ENCODE results near the gene KLHDC9. TPM values are rescaled to one million over a fixed set of nuclear protein-coding genes. Genes with fewer than 3 reads are reported as not detected.

KLHDC9 gene
- total and polyA plus RNA-seq, 2 of the 13 experiments (the other 11 are each of a cell fraction or from before 2014, with no cell fraction given) = 2.9 TPM

DNA sequence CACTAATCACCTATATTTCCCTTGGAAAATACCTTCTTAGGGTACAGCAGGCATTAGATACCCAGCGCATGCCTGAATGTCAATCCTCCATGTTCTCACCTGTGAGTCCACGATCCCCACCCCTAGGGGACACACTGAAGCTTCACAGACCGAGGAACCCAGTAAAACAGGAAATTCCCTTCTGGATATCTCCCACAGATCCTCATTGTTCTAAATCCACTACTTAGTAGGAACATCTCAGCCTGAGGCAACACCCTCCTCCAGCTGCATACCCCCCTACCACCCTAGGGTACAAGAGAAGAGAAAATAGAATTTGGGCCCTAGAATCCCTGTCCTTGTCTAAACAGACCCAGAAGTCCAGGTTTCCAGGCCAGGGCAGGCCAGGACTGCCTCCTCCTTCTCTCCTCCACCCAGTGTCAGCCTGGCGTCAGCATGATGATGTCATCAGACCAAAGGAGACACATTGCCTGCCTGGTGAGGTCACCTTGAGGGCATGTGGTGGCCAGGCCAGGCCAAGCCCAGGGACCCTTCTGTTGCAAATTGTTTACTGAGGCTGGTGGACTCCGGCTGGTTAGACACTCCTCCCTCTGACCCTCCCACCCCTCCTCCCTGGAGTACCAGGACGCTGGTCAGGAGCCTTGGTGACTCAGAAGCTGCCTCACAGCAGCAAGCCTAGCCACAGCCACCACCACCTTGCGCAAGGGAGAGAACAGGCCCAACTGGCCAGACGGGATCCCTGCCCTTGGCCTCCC lies 15.0 kb upstream of the KLHDC9 start (continued):
- TF ChIP-seq, protein P1, sequence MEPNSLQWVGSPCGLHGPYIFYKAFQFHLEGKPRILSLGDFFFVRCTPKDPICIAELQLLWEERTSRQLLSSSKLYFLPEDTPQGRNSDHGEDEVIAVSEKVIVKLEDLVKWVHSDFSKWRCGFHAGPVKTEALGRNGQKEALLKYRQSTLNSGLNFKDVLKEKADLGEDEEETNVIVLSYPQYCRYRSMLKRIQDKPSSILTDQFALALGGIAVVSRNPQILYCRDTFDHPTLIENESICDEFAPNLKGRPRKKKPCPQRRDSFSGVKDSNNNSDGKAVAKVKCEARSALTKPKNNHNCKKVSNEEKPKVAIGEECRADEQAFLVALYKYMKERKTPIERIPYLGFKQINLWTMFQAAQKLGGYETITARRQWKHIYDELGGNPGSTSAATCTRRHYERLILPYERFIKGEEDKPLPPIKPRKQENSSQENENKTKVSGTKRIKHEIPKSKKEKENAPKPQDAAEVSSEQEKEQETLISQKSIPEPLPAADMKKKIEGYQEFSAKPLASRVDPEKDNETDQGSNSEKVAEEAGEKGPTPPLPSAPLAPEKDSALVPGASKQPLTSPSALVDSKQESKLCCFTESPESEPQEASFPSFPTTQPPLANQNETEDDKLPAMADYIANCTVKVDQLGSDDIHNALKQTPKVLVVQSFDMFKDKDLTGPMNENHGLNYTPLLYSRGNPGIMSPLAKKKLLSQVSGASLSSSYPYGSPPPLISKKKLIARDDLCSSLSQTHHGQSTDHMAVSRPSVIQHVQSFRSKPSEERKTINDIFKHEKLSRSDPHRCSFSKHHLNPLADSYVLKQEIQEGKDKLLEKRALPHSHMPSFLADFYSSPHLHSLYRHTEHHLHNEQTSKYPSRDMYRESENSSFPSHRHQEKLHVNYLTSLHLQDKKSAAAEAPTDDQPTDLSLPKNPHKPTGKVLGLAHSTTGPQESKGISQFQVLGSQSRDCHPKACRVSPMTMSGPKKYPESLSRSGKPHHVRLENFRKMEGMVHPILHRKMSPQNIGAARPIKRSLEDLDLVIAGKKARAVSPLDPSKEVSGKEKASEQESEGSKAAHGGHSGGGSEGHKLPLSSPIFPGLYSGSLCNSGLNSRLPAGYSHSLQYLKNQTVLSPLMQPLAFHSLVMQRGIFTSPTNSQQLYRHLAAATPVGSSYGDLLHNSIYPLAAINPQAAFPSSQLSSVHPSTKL (CRISPR knock-in tag; IDR thresholded peaks at IDR 0.05) = 0 out of 2 replicates have a peak, but pooled peaks have one; percentile 30
- TF ChIP-seq ZBTB1 (CRISPR knock-in tag; IDR thresholded peaks at IDR 0.05; ENCODE audit: borderline replicate concordance) = no peak
- TF ChIP-seq, protein P2, sequence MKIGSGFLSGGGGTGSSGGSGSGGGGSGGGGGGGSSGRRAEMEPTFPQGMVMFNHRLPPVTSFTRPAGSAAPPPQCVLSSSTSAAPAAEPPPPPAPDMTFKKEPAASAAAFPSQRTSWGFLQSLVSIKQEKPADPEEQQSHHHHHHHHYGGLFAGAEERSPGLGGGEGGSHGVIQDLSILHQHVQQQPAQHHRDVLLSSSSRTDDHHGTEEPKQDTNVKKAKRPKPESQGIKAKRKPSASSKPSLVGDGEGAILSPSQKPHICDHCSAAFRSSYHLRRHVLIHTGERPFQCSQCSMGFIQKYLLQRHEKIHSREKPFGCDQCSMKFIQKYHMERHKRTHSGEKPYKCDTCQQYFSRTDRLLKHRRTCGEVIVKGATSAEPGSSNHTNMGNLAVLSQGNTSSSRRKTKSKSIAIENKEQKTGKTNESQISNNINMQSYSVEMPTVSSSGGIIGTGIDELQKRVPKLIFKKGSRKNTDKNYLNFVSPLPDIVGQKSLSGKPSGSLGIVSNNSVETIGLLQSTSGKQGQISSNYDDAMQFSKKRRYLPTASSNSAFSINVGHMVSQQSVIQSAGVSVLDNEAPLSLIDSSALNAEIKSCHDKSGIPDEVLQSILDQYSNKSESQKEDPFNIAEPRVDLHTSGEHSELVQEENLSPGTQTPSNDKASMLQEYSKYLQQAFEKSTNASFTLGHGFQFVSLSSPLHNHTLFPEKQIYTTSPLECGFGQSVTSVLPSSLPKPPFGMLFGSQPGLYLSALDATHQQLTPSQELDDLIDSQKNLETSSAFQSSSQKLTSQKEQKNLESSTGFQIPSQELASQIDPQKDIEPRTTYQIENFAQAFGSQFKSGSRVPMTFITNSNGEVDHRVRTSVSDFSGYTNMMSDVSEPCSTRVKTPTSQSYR (CRISPR knock-in tag; IDR thresholded peaks at IDR 0.05; ENCODE audit: borderline replicate concordance) = peak; percentile 34; the same call in 1 of the 2 replicates

All from HepG2 (cell line).